NOMO-1 treated with dmso at 0.1 percent for 144 hours (cell line): ENCODE measurements around the gene CINP.
"Not testable (repeated sequence)": the region's sequence is repeated elsewhere in the genome, so short reads cannot be mapped to it uniquely, and the experiment has no call there.

Experiments
- DNase-seq: peaks from one replicate; lab custom pipeline; 2025; ENCODE audit not compliant: unreplicated experiment; lab: John Stamatoyannopoulos, UW

The CINP gene

DNA sequence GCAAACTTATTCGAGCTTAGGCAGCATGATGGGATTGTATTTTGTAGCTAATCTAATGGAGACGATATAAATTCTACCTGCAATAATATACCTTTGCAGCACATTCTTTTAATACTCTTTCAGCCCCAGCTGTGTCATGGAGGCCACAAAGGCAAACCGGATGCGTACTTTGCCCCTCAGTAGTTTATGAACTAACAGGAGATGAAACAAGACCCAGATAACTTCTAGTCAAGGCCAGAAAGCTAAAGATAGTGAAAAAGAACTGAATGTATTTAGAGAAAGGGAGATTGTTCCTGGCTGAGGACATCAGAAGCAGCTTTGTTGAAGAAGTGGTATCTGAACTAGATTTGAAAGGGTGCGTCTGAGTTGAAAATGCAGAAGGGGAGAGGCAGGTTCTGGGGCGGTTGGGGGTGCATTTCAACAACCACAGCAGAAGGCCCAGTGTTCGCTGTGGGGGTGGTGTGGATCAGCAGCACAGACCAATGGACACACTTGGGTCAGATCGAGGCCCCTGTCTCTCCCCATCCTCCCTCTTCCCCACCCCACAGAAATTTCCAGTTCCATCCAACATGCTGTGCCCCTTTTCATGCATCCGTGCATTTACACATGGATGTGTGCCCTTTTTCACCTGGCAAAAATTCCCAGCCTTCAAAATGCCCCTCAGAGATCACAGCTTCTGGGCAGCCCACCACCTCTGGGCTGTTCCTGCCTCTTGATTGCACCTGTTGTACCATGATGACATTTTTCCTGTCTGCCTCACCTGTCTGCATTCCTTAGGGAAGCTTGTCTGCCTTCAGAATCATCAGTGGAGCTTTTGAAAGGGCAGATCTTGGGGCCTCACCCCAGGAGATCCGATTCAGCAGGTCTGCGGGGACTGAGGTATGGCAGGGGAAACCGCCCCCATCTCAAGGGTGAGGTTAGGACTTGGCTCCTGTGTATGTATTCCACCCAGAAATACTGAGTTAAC, 41.0 kb downstream of the CINP start:
- no peak for DNase-seq

DNA sequence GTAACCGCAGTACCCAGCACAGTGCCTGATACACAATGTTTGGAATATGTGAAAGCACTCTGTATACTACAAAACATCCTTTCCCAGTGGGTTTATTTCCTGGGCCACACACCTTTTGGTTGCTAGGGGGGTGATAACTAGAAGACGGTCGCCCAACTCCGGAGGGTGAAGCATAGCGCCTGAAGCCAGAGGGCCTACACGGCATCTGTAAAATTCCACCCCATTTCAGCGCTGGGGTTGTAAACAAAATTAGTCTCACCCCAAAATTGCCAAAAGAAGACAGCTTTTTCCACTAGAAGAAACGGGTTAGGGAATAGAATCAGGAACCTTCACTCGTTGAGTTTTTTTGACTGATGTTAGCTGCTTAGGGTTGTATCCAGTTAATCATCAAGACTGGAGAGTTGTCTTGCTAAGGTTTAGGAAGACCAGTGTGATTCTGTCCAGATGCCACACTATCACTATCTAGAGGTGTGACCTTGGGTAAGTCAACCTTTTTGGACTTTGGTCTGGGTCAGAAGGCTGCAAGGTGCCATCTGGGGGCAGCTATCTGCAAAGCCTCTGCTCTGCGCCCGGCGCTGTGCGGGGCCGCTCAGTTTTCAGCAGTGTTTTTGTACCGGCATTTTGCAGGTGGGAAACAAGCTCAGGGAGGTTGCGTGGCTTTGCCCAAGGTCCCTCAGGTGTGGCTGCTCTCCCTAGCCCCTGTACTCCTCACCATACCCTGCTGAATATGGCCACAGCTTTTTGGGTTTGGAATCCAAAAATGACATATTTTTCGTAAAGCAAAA, 41.8 kb downstream of the CINP start:
- DNase-seq = no peak

DNA sequence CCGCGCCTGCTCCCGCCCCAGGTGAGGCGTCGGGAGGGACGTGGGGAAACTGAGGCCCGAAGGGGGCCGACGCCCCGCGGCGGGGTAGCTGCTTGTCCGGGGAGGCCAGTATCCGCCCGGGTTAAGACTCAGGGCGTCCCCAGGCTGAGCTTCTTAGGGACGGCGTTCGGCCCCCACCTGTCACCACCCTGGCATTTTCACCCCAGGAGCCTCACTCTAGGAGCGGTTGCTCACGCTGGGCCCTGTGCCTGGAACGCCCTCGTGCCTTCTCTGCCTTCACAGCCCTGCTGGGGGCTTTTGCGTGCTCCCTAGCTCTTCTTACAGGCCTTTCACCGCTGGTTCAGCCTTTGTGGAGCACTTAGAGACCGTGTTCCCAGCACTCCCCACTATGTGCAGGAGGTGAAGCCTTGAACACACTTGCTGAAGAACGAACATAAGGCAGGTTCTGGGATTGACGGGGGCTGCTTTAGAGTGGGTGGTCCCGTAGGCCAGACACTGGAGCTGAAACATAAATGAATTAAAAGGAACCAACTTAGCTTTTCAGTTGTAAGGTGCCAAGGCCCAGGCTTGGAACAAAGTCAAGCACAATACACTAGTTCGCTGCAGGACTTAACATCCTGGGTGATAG, 42.5 kb downstream of the CINP start:
- DNase-seq = peak; percentile 2

DNA sequence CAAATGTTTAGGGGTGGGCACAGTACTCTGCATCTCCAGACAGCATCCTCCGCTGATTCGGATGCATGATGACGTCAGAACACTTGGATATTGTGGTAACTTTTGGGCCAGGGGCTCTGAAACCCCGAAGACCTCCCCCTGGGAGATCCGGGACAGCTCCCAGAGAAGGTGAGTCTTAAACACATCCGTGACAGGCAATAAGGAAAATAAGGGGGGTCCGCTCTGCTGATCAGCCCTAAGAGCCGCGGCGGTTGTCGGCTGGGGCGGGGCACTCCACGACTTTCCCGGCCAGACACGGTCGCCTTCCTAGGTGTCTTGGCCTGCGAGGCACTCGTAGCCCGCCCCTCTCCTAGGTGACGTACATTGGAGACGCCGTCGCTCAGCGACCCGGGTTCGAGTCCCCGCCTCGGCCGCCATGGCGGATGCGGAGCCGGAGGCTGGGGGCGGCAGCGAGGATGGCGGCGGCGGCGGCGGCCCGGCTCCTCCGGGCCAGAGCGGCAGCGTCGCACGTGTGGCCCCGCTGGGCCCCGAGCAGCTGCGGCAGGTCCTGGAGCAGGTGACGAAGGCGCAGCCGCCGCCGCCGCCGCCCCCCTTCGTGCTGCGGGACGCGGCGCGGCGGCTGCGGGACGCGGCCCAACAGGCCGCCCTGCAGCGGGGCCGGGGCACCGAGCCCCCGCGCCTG, 43.2 kb downstream of the CINP start, which contains the start of gene ZNF839:
Gene ZNF839 (plus strand): TSS at position 396 of the 682 bp plus-strand sequence. CDS start 20 bp downstream, at position 416.
- DNase-seq = peak; percentile 74

DNA sequence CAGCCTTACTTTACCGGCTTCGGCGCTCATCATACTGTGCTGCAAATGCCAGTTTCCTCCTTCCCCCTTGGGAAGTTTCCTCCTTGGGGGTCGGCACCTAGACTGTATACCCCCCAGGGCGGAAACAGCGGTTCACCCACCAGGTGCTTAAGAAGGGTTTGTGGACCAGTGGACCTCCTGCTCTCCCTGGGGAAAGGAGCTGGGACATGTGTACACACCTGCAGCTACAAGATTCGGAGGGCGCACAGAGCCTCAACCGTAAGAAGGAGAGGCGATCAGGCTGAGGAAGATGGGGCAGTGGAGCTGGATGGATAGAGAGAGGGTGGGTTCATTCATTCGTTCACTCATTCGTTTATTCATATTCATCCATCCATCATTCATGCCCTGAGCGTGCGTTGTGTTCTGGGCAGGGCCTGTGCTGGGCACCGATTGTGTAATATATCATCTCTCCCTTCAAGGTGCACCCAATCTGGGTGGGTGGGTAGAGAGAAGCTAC, 43.9 kb downstream of the CINP start:
- DNase-seq = no peak

DNA sequence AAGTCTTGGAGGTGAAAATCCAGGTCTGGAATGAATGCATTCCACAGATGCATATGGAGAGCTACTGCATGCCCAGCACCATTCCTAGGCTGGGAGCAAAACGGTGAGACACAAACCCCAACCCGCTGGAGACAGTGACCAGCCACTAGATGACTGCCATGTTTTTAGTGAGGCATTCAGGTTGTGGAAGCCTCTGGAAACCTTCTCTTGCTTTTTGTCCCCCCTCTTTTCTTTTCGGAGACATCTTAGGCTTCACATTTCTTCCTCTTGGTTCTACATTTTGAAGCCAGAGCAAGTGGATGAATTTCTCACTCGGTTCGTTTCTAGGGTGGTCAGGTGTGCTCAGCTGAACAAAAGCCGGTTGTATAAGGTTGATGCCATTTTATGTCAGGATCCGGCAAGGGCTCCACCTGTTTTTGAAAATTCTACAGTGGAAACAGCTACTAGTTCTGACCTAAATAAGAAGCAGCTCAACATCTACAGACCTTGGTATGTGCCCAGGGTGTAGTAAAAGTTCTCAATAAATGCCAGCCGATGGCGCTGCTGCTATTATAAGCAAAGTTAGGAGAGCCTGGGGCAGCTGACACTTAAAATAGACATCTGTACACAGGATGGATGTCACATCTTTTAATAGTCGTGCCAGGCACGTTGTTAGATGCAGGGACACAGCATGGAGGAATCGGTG, 45.0 kb downstream of the CINP start:
- DNase-seq = peak; percentile 27

DNA sequence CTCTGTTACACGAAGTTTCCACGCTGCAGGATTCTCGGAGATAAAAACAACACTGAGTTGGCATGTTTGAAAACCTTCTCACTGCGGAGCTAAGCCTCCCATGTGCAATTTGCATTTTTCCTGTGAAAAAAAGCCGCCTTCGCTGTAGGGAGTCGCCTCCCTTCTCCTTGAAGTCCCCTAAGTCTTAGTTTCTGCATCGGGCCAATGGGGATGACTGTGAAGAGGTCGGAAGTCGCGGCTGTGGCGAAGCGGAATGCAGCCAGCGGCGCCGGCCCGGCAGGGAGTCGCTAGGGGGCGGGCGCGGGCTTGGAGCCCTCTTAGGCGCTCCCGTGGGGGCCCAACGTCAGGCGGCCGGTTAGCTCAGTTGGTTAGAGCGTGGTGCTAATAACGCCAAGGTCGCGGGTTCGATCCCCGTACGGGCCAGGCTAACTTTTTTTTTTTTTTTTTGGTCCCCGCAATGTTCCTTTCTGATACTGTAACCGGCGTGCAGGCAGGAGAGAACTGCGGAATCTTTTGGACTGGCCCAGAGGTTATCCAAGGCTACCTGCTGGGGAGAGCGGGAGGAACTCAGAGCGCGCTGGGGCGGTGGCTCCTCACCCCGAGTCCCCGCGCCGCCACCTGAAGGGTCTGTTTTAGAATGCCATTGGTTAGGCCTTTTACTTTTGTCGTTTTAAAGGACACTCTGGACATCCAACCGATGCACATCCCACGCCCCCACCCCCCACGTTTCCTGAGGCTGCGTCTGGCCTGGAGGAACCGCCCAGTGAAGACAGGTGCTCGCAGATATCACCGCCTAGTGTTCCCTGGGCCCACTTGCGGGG, 45.7 kb downstream of the CINP start:
- DNase-seq = peak; percentile 73

DNA sequence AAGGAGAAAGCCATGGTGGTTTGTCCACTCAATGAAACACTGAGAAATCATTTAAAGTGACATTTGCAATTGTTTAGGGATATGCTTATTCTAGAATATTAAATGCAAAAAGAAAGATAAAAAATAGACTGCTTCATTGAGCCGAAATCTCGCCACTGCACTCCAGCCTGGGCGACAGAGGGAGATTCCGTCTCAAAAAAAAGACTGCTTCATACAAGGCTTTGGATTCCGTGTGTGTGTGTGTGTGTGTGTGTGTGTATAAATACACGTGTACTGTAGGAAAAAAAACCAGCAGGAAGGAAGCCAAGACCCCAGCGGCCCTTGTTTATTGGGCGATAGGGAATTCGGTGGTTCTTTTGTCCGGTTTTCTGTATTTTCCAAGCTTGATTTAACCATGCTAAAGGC, 46.4 kb downstream of the CINP start:
- no peak for DNase-seq

DNA sequence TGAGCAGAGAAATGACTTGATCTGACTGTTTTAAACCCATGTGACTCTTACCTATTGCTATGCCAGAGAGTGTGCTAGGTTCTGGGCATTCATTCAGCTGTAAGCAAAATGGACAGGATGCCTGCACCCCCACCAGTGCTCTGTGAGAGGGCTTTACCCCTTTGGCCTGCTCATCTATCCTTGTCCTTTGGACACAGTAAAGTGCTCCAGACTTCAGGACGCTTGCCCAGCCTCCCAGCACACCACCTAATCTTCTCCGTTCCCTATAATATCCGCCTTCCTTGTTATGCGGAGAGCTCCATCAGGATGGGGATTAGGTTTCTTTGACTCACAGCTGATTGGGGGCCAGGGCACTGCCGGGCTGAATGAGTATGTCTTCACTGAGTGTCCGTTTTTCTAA, 47.6 kb downstream of the CINP start:
- no peak for DNase-seq

DNA sequence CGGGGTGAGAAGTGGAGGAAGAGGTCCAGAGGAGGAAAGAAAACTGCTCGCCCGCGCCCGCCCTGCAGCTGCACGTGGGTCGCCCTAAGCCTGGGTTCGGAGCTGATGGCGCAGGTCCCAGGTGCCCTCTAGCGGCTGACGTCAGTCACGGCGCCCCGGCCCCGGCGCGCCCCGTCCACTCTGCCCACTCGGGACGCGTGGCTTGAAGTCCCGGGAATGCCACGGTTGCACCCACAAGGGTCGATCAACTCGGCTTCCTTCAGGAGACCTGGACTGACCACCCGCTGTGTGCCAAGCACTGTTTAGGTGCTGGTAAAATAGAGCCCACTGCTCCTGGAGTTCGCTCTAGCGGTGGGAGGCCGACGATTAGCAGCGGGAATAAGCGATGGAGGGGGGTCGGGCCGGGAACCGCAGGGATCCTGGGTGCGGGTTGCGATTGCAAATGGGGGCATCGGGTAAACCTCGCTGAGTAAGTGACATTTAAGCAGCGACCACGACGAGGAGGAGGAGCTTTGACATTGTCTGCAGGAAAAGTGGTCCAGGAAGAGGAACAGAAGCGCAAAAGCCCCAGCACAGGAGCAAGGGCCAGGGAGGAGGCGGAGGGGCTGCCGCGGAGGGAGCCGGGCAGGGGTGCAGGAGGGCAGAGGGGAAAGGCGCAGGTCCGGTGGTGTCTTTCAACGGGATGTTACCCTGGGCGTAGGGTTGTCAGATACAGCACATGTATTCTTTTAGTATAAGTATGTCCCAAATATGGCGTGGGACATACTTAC, 48.3 kb downstream of the CINP start:
- DNase-seq = peak; percentile 87

DNA sequence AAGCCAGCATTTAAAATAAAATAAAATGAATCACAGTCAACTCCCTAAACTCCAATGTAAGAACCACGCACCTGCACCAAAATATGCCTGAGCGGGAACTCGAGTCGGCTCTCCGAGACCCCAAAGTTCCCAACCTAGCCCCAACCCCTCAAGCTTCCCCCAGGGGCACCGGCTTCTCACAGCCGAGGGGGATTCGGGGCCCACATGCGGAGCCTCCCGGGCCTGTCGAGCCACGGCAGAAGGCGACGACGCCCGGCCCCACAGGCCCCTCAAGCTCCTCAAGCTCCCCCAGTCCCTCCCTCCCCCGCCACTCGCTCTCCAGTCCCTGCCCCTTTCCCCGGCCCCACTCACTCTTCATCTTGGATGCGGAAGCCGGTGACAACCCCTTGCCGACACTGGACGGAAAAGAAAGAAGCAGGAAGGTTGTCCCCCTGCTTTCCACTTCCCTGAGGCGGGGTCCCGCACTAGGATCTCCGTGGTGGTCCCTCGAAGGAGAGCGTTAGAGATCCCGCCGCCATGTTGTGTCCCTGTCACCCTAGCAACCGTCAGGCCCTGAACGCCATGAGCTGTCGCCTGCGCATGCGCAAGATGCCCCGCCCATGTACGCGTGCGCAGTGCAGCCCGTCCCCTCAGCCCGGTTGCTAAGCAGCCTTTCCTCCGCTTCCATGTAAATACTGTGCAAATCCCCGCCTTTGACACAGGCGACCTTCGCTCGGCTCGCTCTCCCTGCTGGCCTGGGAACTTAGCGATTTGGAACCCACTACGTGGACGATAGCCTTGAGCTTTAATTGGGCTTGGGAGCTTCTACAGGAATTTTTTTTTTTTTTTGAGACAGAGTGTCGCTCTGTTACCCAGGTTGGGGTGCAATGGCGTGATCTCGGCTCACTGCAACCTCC, 57.8 kb downstream of the CINP start, which contains the start of gene MOK:
Gene MOK (minus strand): TSS at position 554 of the 896 bp plus-strand sequence. CDS start 196 bp downstream, at position 358.
- DNase-seq = peak; percentile 90

DNA sequence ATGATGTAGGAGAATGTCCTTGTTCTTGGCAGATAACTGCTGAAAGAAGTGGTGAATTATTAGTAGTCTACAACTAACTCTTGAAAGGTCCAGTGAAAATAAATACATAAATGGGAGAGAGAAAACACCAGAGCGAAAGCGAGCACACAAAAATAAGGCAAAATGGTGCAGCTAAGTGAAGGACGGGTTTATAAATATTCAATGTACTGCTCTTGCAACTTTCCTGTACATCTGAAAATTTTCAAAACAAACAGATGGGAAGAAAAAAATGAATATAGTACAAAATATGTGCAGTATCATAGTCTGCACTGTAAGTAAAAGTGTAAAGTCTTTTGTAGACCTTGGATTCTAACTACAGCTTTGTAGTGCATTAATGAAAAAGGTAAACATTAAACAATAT, 59.0 kb downstream of the CINP start:
- no peak for DNase-seq

DNA sequence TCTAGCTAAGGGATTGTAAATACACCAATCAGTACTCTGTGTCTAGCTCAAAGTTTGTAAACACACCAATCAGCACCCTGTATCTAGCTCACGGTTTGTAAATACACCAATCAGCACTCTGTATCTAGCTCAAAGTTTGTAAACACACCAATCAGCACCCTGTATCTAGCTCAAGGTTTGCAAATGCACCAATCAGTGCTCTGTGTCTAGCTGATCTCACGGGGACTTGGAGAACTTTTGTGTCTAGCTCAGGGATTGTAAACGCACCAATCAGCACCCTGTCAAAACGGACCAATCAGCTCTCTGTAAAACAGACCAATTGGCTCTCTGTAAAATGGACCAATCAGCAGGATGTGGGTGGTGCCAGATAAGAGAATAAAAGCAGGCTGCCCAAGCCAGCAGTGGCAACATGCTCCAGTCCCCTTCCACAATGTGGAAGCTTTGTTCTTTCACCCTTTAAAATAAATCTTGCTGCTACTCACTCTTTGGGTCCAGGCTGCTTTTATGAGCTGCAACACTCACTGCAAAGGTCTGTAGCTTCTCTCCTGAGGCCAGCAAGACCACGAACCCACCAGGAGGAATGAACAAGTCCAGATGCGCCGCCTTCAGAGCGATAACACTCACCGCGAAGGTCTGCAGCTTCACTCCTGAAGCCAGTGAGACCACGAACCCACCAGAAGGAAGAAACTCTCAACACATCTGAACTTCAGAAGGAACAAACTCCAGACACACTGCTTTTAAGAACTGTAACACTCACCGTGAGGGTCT, 64.2 kb downstream of the CINP start:
- DNase-seq = not testable (repeated sequence)
